Esophagus squamous epithelium (tissue), 5 donors: ENCODE results near the gene STAP1. TPM values are rescaled to one million over a fixed set of nuclear protein-coding genes. Genes with fewer than 3 reads are reported as not detected.
"Not testable (repeated sequence)": the region's sequence is repeated elsewhere in the genome, so short reads cannot be mapped to it uniquely, and the experiment has no call there.

Experiments used
- DNase-seq: peaks from one replicate; lab custom pipeline; 2025; lab: John Stamatoyannopoulos, UW
- H3K27ac ChIP-seq, 4 donors: fragments of 200-600 bp; sonication (generic); one replicate each; pipeline ENCODE4 v1.5.1; 2016 to 2019; ENCODE audit warnings: mild to moderate bottlenecking in 1 of 4
- H3K27me3 ChIP-seq, 4 donors: fragments of 200-600 bp; sonication (generic); 1 replicate in 3 of 4; 2 replicates in 1 of 4; pipeline versions ENCODE4 v1.5.1 to v1.6.0; 2017 to 2021; ENCODE audit warnings: antibody characterized with exemption in 1 of 4
- H3K36me3 ChIP-seq, 3 donors: fragments of 200-600 bp; sonication (generic); one replicate each; pipeline ENCODE4 v1.5.1; 2016 to 2019
- H3K4me1 ChIP-seq, 3 donors: fragments of 200-600 bp; sonication (generic); one replicate each; pipeline ENCODE4 v1.5.1; 2017 to 2019
- H3K4me3 ChIP-seq, 4 donors: fragments of 200-600 bp; sonication (generic); 1 replicate in 3 of 4; 2 replicates in 1 of 4; pipeline ENCODE4 v1.5.1; 2016 to 2019; ENCODE audit warnings: mild to moderate bottlenecking in 2 of 4, moderate library complexity in 1 of 4
- H3K9me3 ChIP-seq, 3 donors: fragments of 200-600 bp; sonication (generic); one replicate each; pipeline ENCODE4 v1.5.1; 2016 to 2019
- CTCF ChIP-seq, 6 experiments: fragments of 450-650 bp in 4 of 6; fragments of 200-600 bp in 2 of 6; sonication (generic) in 2 of 6; IDR thresholded peaks; one replicate each; pipeline ENCODE4 v1.5.1; 2016 to 2019; ENCODE audit warnings: antibody characterized with exemption in 6 of 6, mild to moderate bottlenecking in 4 of 6, moderate library complexity in 4 of 6
- POLR2A ChIP-seq, 4 donors: fragments of 450-650 bp; IDR thresholded peaks; one replicate each; pipeline ENCODE4 v1.6.1; 2017; ENCODE audit warnings: antibody characterized with exemption in 4 of 4, mild to moderate bottlenecking in 4 of 4, moderate library complexity in 3 of 4
- WGBS, 2 donors: methylation state at CpG; one replicate each; pipeline ENCODE4 v1.1.5; 2018; 5-methylcytosine and 5-hydroxymethylcytosine counted together
- intact Hi-C: fragments of 100-400 bp; cut with DNase I; formaldehyde crosslinking; loops from one replicate; pipeline ENCODE4 v1.15.0; 2022
- total RNA-seq, 4 donors: library from RNA; depleted of rRNA; stranded (reverse); fragments of >200 nt; gene quantifications; one replicate each; pipeline ENCODE4 v1.1.0, GENCODE V29; 2016
- donor health status: DM: yes; HTN: yes; CAD: no.

Gene STAP1
- total RNA-seq, 4 donors from 2014 or later: 1.7 TPM; not detected in 3

DNA sequence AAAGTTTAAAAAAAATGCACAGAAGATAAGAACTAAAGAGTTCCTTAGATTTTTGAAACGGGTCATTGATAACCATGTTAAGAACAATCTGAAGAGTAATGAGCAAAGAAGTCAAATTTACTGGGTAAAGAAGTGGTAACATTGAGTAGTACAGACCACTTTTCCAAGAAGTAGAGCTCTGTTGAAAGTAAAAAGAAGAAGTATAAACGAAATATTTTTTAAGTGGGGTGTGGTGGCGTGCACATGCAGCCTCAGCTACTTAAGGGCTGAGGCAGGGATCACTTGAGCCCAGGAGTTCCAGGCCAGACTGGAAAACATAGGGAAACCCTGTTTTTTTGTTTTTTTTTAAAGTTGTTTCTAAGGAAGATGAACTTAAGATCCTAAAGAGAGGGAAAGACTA lies 74.0 kb downstream of the STAP1 start:
- WGBS, 2 donors: 77 to 84% methylated on average over 3 of the region's 3 CpGs
- no peak for DNase-seq
- no peaks in the 10 kb centered on the region for H3K9me3 ChIP-seq
- peaks cover 0 to 93% (median 4%) of the 10 kb centered on the region in 3 donors for H3K36me3 ChIP-seq
- no peak overlapping the region for H3K4me3 ChIP-seq
- H3K27ac ChIP-seq: no peak overlapping the region
- no peaks in the 10 kb centered on the region for H3K27me3 ChIP-seq
- intact Hi-C loops: no loop called here
- H3K4me1 ChIP-seq: no peaks in the 10 kb centered on the region
- TF ChIP-seq POLR2A (IDR thresholded peaks at IDR 0.05) (no peak), CTCF (IDR thresholded peaks at IDR 0.05) (no peak)

DNA sequence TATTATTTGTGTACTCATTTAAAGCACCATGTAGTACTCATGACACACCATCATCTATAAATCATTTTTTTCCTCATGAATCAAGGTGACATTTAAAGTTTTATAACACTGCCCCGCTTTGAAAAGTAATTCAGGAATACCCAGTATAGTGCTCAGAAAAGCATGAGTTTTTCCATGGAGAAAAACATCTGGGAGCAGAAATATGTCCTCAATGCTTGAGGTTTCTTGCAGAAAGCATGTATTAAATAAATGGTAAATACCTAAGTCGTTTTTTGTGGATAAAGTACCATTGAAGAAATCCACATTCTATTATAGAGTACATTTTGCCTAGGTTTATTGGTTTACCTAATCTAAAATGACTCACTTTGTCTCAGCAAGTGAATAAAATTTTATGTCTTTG lies 76.2 kb downstream of the STAP1 start:
- intact Hi-C loops: no loop called here
- Histone ChIP-seq H3K4me3 (no peak overlapping the region), H3K36me3 (peaks cover 0 to 93% (median 4%) of the 10 kb centered on the region in 3 donors), H3K27ac (no peak overlapping the region), H3K9me3 (no peaks in the 10 kb centered on the region), H3K27me3 (no peaks in the 10 kb centered on the region), H3K4me1 (no peaks in the 10 kb centered on the region)
- 82 to 95% methylated on average over 2 of the region's 2 CpGs for WGBS, 2 donors
- TF ChIP-seq CTCF (IDR thresholded peaks at IDR 0.05) (no peak), POLR2A (IDR thresholded peaks at IDR 0.05) (no peak)
- no peak for DNase-seq

DNA sequence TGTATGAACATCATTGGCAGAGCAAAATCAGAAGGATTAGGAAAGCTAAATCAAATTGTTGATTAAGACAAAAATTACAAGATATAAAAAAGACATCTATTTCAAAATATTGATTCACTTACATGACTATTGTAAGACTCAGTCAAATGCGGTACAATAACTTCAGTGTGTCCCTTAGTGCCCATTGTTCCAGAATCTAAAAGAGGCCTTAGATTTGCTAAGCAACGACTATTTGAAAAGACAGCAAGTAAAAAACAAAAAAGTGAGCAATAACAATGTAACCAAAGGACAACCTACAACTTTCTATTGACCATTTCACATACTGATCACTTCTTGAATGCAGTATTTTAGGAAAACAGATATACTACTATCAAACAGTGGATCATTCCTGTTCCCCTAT lies 76.8 kb downstream of the STAP1 start:
- intact Hi-C loops: no loop called here
- WGBS, 2 donors: 91 to 94% methylated on average over 2 of the region's 2 CpGs
- no peaks in the 10 kb centered on the region for H3K27me3 ChIP-seq
- no peaks in the 10 kb centered on the region for H3K4me1 ChIP-seq
- H3K9me3 ChIP-seq: no peaks in the 10 kb centered on the region
- TF ChIP-seq POLR2A (IDR thresholded peaks at IDR 0.05) (no peak), CTCF (IDR thresholded peaks at IDR 0.05) (no peak)
- H3K4me3 ChIP-seq: no peak overlapping the region
- H3K27ac ChIP-seq: no peak overlapping the region
- no peak for DNase-seq
- H3K36me3 ChIP-seq: peaks cover 0 to 93% (median 0%) of the 10 kb centered on the region in 3 donors

DNA sequence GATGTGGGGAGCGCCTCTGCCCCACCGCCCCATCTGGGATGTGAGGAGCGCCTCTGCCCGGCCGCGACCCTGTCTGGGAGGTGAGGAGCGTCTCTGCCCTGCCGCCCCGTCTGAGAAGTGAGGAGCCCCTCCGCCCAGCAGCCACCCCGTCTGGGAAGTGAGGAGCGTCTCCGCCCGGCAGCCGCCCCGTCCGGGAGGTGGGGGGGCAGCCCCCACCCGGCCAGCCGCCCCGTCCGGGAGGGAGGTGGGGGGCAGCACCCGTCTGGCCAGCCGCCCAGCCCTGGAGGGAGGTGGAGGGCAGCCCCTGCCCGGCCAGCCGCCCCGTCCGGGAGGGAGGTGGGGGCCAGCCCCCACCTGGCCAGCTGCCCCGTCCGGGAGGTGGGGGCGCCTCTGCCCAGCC lies 78.5 kb downstream of the STAP1 start:
- no CpG with 5 or more reads among the region's 30 CpGs for WGBS, 2 donors
- H3K27ac ChIP-seq, DNase-seq, H3K4me1 ChIP-seq, intact Hi-C loops, H3K27me3 ChIP-seq, H3K4me3 ChIP-seq, H3K9me3 ChIP-seq: not testable (repeated sequence)
- peaks cover 0 to 92% (median 0%) of the 10 kb centered on the region in 3 donors for H3K36me3 ChIP-seq

DNA sequence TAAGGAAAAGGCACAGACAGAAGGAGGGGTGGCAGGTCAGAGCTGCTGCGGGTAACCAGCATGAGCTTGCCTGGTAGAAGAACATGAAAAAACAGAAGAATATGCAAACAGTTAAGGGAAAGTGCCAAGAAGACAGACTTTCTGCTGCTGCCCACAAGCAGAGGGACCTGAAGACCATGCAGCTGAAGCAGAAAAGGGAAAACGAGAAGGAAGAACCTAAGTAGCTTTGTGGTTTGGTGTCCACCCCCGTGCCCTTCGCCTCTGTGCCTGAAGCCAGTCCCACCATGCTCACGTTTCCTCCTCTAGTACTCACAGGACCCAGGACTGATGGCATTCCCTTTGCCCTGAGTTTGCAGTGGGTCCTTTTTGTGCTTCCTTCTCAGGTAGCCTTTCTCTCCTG lies 79.6 kb downstream of the STAP1 start:
- H3K9me3 ChIP-seq: no peaks in the 10 kb centered on the region
- H3K27ac ChIP-seq: no peak overlapping the region
- no peak overlapping the region for H3K4me3 ChIP-seq
- no peaks in the 10 kb centered on the region for H3K27me3 ChIP-seq
- TF ChIP-seq CTCF (IDR thresholded peaks at IDR 0.05) (no peak), POLR2A (IDR thresholded peaks at IDR 0.05) (no peak)
- WGBS, 2 donors: 73 to 79% methylated on average over 3 to 5 of the region's 5 CpGs
- intact Hi-C loops: no loop called here
- no peaks in the 10 kb centered on the region for H3K4me1 ChIP-seq
- no peak for DNase-seq
- H3K36me3 ChIP-seq: peaks cover 0 to 92% (median 0%) of the 10 kb centered on the region in 3 donors

DNA sequence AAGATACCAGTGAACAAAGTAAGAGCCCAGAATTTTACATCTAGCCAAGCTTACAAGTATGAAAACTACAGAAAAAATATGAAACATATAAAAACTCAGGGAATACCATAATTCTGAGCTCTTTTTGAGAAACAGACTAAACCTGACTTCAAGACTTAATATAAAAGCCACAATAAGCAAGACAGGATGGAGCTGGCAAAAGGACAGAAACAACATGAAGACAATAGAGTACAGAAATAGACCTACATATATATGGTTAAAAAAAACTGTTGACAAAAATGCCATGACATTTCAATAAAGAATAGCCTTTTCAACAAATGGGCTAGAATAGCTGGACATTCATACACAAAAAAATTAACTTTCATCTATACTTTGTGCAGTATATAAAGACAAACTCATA lies 93.0 kb downstream of the STAP1 start:
- DNase-seq: no peak
- intact Hi-C loops: no loop called here
- no peak overlapping the region for H3K27ac ChIP-seq
- H3K4me3 ChIP-seq: no peak overlapping the region
- H3K36me3 ChIP-seq: peaks cover 0 to 81% (median 7%) of the 10 kb centered on the region in 3 donors
- no peaks in the 10 kb centered on the region for H3K9me3 ChIP-seq
- TF ChIP-seq CTCF (IDR thresholded peaks at IDR 0.05) (no peak), POLR2A (IDR thresholded peaks at IDR 0.05) (no peak)
- H3K27me3 ChIP-seq: no peaks in the 10 kb centered on the region
- no peaks in the 10 kb centered on the region for H3K4me1 ChIP-seq
